ENCODE results near the gene LACC1.

The LACC1 gene

DNA sequence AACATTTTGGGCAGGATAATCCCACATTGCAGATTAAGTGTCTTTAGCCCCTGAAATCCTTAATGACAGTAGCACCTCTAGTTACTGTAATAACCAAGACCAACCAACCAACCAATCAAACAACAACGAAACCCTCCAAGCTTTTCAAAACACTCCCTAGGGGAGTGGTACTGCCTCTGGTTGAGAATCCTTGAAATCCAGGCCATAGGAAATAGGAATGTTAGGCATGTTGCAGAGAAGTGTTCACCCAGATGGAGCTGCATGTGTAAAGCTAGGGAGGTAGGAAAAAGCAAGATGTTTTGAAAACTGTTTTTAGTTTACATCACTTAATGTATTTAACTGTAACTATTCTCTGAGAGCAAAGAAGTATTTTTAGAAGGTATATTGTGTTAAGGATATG lies 4.5 kb downstream of the LACC1 start:
- no peak for DNase-seq (ENCODE audit: low read depth)

DNA sequence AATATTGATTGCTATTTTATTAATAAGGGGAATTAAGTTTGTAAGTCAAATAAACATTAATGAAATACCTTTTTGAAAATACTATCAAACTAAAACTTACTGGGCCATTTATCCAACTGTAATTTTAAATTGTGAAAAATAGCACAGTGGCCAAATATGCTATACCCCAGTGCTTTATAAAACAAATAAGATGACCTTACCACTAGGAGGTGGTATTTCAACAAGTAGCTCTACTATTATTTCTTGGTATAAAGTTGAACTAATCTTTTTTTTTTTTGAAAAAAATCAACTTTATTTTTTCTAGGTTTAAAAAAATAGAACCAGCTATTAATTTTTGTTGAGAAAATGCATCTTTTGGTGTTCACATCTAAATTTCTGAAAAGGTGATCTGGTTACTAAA lies 14.7 kb downstream of the LACC1 start:
- no peak for DNase-seq (ENCODE audit: low read depth)

GRCh38 chr13:43895940-43896339 lies 16.2 kb downstream of the LACC1 start:
- DNase-seq (ENCODE audit: low read depth): no peak

GRCh38 chr13:43905435-43906031 lies 25.8 kb downstream of the LACC1 start:
- no peak for DNase-seq (ENCODE audit: low read depth)

GRCh38 chr13:43908156-43909126 lies 28.7 kb downstream of the LACC1 start:
- DNase-seq (ENCODE audit: low read depth): no peak

DNA sequence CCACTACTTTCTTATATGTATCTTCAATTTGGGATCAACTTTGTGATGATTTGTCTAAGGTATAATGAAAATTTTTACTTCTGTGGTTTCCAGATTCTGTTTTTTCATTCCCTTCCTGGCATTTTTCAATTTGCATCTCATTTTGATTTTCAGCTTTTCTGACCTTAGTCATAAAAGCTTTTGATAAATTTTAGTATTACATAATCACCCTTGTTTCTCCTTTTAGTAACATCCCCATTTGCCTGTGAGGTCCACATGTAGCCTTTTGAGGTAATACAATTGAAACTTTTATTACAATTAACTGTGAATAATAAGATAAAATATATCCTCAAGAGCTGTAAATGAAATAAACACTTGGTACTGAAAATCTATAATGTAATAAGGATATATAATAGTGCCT lies 31.2 kb downstream of the LACC1 start:
- no peak for DNase-seq (ENCODE audit: low read depth)

DNA sequence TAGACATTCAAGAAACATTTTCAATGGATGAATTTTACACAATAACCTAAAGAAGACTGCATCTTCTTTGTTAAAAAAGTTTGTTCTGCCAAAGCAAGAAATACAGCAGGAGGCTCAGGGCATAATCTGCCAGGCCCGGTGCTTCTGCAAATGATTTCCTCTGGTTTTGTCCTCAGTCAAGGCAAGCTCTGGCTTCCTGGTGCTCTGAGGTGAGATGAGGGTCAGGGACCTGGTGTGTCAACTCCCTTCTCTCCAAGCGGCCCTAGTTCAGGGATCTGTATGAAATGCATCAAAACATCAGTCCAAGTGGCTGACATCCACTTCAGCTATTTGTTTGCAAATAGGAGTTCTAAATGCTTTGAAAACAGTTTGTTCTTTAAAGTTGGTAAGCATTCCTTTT lies 31.6 kb downstream of the LACC1 start:
- no peak for DNase-seq (ENCODE audit: low read depth)

- DNase-seq (ENCODE audit: low read depth): no peak
Observed at GRCh38 chr13:43911871-43912270, 32.2 kb downstream of the LACC1 start.

DNA sequence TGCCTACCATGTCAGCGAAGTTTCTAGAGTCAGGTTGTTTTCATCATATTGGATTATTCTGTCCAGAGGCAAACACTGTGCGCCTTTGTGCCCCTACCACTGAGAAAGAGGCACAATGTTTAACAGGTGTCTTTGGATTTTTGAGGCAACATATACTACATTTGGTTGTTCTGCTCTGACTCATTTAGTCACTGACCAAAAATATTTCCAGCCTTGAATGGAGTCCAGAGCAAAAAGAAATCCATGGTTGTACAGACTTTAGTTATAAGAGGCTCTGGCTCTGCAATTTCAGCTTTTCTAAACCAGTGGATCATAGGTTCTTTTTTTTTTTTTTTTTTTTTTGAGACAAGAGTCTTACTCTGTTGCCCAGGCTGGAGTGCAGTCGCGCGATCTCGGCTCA lies 35.7 kb downstream of the LACC1 start:
- DNase-seq (ENCODE audit: low read depth): no peak

- no peak for DNase-seq (ENCODE audit: low read depth)
Observed at GRCh38 chr13:43916828-43917227, 37.1 kb downstream of the LACC1 start.

DNA sequence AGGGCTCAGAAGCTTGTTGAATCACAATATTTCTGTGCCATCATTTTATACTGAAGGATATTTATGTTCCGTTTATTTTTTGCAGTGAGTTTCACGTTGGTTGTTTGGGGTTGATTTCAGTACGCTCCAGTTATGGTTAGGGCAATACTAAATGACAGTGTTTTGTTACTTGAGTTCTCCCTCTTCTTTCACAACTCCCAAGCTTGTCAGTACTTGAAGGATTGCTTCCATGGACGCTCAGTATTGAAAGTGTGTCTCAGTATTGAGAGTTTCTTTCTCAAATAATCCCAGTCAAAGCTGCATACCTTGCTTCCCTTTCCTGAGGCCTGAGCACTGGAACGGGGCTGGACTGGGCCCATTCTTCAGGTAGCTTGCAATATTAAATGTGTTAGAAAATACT lies 38.9 kb downstream of the LACC1 start:
- no peak for DNase-seq (ENCODE audit: low read depth)

DNA sequence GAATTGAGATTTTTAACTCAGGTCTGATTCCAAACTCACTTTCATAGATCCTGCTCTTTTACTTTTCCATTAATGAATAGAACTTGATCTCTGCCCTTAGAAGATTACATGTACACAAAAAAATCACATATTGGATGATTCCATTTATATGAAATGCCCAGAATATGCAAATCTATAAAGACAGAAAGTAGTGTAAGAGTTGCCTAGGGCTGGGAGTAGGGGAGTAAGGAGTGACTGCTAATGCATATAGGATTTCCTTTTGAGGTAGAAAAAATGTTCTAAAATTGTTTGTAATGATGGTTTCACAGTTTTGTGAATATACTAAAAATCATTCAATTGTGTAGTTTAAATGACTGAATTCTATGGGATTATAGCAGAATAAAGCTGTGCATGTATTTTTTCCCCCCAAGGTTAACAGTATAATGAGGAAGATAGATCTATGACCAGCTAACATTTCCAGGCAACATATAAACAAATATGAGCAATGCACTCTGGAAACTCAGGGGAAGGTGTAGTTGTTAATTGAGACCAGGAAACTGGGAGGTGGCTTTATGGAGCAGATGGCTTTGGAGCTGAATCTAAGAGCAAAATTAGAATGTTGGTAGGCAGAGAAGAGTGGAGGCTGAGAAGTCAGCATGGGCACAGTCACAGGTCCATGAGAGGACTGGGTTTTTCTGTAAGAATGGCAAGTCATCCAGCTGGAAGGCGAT lies 41.4 kb downstream of the LACC1 start:
- no peak for DNase-seq (ENCODE audit: low read depth)

- DNase-seq (ENCODE audit: low read depth): no peak
Observed at GRCh38 chr13:43924549-43925245, 45.0 kb downstream of the LACC1 start.

DNA sequence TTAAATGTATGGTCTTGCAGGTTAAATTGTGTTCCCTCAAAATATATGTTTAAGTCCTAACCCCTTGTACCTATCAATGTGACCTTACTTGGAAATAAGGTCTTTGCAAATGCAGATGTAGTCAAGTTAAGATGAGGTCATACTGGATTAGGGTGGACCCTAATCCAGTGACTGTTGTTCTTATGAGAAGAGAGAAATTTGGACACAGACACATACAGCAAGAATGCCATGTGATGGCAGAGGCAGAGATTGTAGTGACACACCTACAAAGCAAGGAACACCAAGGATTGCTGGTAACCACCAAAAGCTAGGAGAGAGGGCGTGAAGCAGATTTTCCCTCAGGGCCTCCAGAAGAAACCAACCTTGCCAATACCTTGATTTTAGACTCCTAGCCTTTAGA lies 50.2 kb downstream of the LACC1 start:
- DNase-seq (ENCODE audit: low read depth): no peak

DNA sequence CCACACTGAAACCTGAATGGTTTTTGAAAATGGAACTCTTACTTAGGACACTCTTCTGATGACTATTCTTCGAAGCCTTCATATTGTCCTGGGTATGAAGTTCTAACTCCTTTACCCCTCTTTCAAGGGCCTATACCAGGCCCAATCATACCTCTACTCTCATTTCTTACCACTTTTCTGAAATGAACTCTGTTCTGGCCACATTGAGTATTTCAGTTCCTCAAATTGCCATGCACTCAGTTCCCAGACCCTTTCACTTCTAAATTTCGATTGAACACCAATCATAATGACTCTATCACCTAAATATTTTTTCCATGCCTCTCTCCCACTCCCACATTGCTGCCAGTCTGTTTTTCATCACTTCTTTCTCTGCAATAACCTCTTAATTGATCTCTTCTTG lies 53.7 kb downstream of the LACC1 start:
- no peak for DNase-seq (ENCODE audit: low read depth)

GRCh38 chr13:43934273-43934672 lies 54.6 kb downstream of the LACC1 start:
- no peak for DNase-seq (ENCODE audit: low read depth)

DNA sequence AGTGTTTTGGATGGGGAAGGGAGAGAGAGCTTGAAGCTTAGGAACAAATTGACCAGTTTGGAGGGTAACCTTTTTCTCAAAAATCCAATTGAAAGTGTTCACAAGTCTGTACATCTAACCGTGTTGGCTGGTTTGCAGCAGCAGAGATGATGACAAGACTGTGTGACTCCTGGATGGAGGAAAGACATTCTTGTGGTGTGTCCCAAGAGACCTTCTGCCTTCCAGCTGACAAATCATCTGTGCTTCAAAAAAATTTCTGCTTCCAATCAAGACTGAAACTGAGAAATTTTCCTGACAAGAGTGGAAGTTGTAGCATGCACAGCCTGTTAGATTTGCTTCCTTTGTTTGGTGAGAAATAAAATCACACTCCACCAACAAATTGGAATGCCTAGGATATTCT lies 56.2 kb downstream of the LACC1 start:
- DNase-seq (ENCODE audit: low read depth): no peak

- no peak for DNase-seq (ENCODE audit: low read depth)
Observed at GRCh38 chr13:43936647-43937046, 56.9 kb downstream of the LACC1 start.

- DNase-seq (ENCODE audit: low read depth): no peak
Observed at GRCh38 chr13:43937839-43938238, 58.1 kb downstream of the LACC1 start.

DNA sequence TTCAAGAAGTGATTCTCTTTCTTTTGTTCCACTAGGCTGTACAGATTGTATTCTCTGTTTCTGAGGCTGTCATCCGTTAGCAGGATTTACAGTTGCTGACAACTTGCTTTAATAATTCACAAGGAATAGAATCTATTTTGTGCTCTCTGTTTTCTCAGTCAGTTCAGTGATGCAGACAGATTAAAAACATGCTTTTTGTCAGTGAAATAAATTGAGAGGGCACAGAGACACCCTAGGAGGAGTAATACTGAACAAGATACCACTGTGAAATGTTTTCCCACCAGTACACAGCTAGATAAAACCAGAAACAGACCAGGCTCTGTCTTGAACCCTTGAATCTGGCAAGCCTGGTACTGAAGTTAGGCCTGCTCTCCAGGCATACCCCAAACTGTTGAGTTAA lies 58.7 kb downstream of the LACC1 start:
- DNase-seq (ENCODE audit: low read depth): no peak

- DNase-seq (ENCODE audit: low read depth): no peak
Observed at GRCh38 chr13:43939086-43939485, 59.4 kb downstream of the LACC1 start.

DNA sequence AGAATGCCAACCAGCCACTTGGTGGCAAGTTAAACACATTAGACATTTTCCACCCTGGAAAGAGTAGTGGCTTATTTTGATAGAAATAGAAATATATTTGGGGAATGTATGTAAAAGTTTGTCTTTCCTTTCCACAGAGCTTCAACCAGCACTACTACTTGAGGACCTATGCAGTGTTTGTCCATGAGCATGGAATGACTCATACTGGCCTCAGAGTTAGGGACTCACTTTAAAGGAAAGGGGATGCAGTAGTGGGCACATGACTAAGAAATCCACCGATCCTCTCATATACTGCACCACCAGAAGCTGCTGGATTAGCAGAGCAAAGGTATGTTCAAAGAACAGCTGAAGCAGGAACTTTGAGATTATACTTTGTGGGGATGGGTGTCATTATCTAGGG lies 62.6 kb downstream of the LACC1 start:
- no peak for DNase-seq (ENCODE audit: low read depth)

All from stimulated activated CD8-positive, alpha-beta memory T cell treated with anti-CD3 and anti-CD28 coated beads, Interleukin-7, amount 100 ng/mL, for 24 hours (primary cell).